Stimulated activated CD4-positive, alpha-beta T cell treated with anti-CD3 and anti-CD28 coated beads, TNF-alpha, amount 100 ng/mL, for 1 hour (primary cell): Measurements from ENCODE around the gene MT1A.

Experiments
- DNase-seq, 3 donors: peaks; one replicate each; pipeline ENCODE4 v3.0.0-alpha.2; 2020; ENCODE audit warnings: low read depth in 3 of 3, low spot score in 1 of 3

Gene MT1A

DNA sequence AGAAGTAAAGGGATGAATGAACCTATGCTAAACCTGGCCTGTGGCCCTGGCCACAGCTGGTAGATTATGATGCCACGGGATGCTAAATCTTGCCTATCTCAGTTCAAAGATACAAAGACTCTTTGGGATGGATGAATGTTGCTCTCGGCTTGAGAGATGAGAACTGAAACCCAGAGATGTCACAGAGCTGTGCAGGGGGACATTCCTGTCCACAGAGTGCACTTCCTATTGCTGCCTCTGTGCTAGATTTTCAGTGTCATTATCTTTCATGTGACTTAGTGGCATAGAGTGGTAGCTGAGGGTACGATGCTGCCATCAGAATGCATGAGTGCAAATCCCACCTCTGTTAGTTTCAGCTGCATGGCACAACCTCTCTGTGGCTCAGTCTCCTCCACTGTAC lies 8.3 kb upstream of the MT1A start:
- no peak for DNase-seq

DNA sequence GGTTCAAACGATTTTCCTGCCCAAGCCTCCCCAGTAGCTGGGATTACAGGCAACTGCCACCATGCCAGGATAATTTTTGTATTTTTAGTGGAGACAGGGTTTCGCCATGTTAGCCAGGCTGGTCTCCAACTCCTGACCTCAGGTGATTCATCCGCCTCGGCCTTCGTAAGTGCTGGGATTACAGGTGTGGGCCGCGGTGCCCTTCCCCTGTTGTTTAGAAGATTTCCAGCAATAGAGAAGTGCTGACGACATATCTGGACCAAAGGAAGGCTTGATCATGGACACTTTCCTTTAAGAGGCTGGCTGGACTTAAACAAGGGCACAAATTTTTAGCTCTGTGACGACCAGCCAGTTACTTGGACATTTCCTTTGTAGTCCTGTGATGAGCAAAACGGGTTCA lies 7.3 kb upstream of the MT1A start:
- DNase-seq = no peak

DNA sequence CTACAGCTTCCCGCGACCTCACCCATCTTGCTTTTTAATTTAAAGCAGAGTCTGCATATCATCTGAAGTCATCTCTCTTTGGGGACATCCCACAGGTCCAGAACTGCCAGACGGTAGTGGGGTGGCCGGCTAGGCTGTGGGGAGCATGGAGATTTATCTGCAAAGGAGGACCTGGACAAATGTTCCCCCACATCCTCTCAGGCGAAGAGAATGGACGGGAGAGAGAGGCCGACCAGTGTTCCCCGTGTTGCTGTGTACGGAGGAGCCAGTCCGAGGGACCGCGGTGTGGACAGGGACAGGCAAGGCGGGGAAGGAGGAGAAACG lies 6.7 kb upstream of the MT1A start:
- DNase-seq = no peak

DNA sequence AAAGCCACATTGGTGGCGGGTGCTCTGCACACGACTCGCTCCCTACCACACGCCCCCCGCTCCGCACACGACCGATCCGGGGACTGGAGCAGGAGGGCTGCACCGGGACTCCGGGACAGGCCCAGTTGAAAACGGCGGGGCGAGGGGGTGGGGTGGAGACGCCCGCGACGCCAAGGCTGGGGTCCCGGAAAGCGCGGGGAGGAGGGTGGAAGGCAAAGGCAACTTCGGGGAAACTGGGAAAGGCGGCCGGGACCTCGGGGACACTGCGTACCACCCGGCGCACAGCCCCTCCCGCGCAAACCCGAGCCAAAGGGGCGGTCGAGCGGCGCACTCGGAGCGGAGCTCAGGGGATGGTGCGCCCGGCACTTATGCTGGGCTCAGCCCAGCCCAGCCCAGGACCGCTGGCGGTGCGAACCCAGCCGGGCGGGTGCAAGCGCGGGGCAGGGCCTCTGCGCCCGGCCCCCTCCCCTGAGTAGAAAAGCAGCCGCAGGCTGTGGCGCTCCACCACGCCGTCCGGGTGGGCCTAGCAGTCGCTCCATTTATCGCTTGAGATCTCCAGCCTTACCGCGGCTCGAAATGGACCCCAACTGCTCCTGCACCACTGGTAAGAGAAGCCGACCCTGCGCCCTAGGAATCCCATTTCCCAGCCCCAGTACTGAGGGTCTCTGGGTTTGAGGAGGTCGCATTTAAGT lies 6.2 kb upstream of the MT1A start, which contains the start of gene MT1M:
TSS of gene MT1M (plus strand) at position 504 of the 692 bp plus-strand sequence. CDS start at position 577, 73 bp downstream.
- no peak for DNase-seq

DNA sequence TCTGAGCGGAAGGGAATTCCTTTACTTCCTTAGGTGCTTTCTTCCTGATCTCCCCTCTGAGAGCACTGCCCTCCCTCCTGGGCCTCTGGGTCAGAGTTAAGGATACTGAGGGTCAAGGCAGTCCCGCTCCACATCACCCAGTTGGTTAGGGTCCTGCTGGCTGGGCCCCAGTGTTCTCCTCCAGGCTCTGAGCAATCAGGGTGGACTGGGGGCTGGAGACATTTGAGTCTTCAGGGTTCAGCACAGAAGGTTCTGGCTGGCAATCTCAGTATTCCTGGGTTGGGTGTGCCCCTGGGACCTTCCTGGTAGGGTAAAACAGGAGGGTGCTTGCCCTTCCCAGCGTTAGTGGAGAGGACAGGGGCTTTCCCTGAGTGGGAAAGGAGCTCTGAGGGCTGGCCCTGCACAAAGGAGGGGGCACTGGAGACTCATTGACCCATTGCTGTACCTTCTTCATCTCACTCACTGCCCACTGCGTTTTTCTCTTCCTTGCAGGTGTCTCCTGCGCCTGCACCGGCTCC lies 5.6 kb upstream of the MT1A start:
- DNase-seq = no peak

DNA sequence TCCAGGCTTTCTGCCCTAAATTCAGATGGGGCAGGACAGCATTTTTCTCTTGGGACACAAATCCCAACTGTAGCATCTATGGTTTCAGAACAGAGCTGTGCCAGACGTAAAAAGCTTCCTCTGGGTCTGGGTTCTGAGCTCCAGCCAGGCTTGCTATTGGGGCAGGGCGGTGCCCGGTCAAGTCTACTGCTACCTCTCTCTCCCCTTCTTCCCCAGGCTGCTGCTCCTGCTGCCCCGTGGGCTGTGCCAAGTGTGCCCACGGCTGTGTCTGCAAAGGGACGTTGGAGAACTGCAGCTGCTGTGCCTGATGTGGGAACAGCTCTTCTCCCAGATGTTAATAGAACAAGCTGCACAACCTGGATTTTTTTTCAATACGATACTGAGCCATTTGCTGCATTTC lies 4.9 kb upstream of the MT1A start:
- no peak for DNase-seq

DNA sequence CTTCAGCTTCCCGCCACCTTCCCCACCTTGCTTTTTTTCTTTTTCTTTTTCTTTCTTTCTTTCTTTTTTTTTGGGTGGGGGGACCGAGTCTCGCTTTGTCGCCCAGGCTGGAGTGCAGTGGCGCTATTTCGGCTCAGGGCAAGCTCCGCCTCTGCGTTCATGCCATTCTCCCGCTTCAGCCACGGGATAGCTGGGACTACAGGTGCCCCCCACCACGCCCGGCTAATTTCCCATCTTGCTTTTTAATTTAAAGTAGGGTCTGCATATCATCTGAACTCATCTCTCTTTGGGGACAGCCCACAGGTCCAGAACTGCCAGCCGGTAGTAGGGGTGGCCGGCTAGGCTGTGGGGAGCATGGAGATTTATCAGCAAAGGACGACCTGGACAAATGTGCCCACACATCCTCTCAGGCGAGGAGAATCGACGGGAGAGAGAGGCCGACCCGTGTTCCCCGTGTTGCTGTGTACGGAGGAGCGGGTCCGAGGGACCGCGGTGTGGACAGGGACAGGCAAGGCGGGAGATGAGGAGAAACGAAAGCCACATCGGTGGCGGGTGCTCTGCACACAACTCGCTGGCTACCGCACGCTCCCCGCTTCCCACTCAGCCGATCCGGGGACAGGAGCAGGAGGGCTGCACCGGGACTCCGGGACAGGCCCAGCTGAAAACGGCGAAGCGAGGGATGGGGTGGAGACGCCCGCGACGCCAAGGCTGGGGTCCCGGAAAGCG lies 3.6 kb upstream of the MT1A start:
- no peak for DNase-seq

DNA sequence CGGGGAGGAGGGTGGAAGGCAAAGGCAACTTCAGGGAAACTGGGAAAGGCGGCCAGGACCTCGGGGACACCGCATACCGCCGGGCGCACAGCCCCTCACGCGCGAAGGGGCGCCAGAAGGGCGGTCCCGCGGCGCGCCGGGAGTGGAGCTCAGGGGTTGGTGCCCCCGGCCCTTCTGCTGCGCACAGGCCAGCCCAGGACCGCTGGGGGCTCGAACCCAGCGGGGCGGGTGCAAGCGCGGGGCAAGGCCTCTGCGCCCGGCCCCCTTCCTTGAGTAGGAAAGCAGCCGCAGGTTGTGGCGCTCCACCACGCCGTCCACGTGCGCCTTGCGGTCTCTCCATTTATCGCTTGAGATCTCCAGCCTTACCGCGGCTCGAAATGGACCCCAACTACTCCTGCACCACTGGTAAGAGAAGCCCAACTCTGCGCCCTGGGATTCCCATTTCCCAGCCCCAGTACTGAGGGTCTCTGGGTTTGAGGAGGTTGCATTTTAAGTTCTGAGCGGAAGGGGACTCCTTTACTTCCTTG lies 3.0 kb upstream of the MT1A start:
- no peak for DNase-seq

DNA sequence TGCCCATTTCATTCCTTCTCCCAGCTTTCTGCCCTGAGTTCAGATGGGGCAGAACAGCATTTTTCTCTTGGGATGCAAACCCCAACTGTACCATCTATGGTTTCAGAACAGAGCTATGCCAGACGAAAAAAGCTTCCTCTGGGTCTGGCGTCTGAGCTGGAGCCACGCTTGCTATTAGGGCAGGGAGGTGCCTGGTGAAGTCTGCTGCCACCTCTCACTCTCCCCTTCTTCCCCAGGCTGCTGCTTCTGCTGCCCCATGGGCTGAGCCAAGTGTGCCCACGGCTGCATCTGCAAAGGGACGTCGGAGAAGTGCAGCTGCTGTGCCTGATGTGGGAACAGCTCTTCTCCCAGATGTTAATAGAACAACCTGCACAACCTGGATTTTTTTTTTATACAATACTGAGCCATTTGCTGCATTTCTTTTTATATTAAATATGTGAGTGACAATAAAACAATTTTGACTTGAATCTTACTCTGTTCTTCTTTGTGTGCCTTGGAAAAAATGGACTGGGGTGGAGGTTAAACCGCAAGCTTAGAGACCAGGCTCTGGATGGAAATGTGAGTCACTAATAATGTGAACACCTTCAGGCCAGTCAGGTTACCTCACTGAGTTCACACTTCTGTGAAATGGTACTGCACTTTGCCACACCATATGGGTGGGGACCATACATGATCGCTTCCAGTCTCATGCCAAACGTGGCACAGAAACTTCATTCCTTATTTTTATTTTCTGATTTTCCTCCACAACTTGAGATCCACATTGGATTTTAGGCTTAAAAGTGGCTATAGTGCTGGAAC lies 1.7 kb upstream of the MT1A start:
- no peak for DNase-seq

DNA sequence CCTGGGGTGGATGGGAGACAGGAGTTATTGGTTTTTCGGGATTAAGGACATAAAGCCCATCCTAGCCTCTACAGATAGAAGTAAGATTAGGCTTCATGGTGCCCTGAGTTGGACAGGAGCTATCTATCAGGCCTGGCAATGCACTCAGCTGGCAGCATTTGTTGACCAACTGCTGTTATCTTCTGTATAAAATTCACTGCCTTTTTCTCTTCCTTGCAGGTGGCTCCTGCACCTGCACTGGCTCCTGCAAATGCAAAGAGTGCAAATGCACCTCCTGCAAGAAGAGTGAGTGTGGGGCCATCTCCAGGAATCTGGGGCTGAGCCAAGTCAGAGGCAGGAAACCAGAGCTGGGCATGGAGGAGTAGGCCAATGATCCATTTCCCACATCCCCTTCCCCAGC lies 579 bp downstream of the MT1A start:
- no peak for DNase-seq

DNA sequence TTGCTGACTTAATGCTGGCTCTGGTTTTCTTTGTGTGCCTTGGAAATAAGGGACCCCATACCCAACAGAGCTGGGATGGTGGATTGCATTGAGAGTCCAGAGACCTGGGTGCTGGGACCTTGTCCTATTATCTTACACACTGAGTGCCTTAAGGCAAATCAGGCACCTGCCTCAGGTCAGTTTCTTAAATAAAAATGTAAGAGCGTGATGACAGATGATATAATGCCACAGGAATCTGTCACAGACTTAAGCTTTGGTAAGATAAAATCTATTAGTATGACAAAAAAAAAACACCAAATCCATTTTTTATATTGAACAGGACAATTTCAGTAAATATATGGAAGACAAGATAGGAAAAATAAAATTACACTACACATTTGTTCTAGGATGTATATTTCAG lies 1.6 kb downstream of the MT1A start:
- DNase-seq = no peak

DNA sequence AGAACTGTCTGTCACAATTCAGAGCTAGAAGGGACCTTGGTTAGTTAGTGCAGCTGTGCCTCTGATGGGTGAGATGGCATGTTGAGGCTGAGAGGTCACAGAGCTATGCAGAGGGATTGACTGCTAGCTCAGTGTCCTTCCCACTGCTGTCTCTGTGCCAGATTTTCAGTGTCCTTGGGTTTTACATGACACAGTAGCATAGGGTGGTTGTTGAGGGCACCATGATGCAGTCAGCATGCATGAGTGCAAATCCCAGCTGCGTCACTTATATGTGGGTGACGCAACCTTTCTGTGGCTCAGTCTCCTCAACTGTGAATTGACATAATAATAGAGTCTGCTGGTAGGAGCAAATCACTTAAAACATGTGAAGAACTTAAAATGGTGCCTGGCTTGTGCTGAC lies 2.7 kb downstream of the MT1A start:
- no peak for DNase-seq

DNA sequence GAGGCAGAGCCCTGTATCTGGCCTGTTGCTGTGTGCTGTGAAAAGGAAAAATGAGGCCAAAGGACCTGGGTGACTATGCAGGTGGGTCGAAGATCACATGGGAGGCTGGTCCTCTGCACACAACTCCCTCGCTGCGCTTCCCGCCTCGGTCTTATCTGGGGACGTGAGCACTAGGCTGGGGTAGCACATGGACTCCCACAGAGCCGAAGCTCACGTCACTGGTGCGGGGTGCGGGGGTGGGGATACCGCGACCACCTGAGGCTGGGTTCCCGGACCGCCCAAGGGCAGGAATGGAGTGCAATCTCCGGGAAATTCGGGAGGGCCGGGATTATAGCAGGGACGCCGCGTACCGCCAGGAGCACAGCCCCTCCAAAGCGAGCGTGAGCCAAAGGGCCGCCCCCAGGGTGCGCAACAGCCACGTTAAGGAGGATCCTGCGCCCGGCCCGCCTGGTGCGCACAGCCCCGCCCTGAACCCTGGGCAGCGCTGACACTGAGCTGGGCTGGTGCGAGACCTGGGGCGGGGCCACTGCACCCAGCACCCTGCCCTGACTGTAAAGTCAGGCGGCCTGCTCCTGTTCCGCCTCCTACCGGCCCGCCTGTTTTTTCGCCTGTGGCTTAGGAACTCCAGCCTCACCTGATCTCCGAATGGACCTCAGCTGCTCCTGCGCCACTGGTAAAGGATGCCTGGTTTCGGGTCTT lies 4.8 kb downstream of the MT1A start:
- DNase-seq = peak; percentile 21 to 59 (median 44)

DNA sequence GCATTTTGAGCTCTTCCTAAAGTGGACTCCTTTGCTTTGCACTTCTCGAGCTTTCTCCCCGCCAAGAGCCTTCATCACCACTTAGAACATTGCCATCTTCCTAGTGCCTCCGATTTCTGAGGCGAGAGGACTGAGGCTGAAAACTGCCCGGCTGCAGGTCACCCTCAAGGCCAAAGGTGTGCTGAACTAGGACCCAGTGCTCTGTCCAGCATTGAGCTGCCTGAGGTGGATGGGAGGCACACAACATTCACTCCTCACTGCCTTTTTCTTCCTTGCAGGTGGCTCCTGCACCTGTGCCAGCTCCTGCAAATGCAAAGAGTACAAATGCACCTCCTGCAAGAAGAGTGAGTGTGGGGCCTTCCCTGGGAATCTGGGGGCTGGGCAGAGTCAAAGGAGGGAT lies 5.4 kb downstream of the MT1A start:
- DNase-seq = no peak

DNA sequence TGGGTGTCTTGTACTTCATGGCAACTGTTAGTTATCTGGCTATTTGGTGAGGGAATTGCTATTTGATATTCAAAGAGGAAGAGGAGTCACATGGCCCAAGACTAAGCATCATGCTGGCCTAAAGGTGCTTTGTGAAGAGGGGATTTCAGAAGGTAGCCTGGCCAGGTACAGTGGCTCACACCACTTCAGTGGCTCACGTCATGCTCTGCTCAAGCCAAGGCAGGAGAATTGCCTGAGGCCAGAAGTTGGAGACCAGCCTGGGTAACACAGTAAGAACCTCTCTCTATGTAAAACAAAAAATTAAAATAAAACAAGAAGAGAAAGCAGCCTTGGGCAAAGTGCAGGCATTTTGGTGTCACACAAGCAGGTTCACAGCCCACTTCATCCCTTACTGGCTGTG lies 6.8 kb downstream of the MT1A start:
- DNase-seq = no peak

DNA sequence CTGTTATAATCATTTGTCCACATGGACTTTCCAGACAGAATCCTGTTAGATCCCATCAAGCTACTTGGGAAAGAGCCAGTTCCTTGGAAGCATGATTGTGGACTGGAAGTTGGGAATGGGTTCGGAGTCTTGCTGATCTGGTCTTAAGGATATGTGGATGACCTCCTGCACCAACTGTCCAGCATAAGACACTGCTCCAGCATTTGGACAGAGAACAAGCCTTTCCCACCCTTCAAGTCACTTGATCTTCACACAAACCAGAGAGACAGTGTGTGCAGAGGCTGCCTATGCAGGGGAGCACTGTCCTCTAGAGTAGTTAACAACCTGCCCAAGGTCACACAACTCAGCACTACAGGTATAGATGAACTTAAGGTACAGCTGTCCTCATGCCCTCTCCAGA lies 7.4 kb downstream of the MT1A start:
- no peak for DNase-seq

DNA sequence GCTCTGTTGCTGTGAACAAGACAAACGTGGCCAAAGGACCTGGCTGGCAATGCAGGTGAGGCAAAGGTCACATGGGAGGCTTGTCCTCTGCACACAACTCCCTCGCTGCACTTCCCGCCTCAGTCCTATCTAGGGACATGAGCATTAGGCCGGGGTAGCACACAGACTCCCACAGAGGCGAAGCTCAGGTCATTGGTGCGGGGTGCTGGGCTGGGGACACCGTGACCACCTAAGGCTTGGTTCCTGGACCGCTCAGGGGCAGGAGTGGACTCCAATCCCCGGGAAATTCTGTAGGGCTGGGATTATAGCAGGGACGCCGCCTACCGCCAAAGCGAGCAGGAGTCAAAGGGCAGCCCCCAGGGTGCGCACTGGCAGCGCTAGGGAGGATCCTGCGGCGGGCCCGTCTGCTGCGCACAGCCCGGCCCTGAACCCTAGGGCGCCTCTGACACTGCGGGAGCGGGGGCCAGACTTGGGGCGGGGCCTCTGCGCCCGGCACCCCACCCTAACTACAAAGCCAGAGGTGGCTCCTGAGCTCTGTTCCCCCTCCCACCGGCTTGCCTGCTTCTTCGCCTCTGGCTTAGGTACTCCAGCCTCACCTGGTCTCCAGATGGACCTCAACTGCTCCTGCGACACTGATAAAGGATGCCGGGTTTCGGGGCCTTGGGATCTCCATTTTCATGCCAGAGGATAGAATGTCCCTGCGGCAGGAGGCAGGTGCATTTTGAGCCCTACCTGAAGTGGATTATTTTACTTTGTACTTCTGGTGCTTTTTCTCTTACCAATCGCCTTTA lies 9.4 kb downstream of the MT1A start:
- DNase-seq = no peak

DNA sequence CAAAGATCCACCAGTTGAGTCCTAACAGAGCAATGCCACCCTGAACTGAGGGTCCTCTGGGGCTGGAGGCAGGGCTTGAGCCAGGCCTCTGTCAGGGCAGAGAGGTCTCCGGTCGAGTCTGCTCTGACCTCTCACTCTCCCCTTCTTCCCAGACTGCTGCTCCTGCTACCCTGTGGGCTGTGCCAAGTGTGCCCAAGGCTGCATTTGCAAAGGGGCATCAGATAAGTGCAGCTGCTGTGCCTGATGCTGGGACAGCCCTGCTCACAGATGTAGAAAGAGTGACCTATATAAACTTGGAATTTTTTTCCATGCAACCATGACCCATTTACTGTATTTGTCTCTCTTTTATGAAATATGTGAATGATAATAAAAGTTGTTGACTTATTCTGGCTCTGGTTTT lies 10.8 kb downstream of the MT1A start:
- no peak for DNase-seq

DNA sequence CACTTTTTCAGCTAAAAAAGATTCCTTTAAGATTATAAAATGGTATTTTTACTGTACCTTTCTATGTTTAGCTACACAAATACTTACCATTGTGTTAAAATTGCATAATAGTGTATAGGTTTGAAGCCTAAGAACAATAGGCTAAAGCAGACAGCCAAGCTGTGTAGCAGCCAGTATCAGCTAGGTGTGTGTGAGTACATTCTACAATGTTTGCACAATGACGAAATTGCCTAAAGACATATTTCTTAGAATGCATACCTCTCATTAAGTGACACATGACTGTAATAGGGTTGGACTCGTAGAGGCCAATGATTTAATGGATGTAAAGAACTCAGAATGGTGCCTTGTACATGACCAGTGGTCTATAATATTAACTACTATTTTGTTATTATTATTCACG lies 11.4 kb downstream of the MT1A start:
- no peak for DNase-seq

DNA sequence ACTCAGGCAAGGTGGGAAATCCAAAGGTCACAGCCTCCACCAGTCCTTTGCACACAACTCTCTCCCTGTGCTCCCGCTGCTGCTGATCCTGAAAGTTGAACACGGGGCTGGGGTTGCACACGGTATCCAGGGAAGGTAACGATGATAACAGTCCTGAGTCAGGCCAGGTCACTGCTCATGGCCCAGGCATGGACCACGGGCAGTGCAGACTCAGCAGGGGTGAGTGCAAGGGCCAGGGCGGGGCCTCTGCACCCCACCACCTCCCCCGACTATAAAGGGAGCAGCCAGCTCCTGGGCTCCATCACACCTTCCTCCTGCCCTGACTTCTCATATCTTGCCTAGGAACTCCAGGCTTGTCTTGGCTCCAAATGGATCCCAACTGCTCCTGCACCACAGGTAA lies 13.1 kb downstream of the MT1A start, which contains the start of gene MT1B:
TSS of gene MT1B (plus strand) at position 301 of the 400 bp plus-strand sequence. CDS start at position 369, 68 bp downstream.
- DNase-seq = no peak
